ENCODE data around the gene TSNAX.

DNA sequence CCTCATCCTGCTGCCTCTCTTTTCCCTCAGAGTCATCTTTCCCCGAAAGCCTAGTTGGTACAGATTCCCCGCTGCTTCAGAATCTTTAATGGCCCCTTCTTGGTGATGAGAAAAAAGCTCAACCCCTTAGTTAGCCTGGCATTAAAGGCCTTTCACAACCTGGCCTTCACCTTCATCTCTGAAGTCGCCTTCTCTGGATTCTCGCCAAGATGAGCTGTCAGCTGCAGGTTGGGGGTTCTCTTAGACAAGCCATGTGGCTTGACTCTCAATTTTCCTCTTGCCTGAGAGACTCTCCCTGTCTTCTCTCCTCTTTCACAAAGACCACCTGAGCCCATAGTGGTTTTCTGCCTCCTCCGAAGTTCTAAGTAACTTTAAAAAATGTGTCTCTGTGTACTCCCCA lies 82.6 kb downstream of the TSNAX start:
- TF ChIP-seq, protein P1, sequence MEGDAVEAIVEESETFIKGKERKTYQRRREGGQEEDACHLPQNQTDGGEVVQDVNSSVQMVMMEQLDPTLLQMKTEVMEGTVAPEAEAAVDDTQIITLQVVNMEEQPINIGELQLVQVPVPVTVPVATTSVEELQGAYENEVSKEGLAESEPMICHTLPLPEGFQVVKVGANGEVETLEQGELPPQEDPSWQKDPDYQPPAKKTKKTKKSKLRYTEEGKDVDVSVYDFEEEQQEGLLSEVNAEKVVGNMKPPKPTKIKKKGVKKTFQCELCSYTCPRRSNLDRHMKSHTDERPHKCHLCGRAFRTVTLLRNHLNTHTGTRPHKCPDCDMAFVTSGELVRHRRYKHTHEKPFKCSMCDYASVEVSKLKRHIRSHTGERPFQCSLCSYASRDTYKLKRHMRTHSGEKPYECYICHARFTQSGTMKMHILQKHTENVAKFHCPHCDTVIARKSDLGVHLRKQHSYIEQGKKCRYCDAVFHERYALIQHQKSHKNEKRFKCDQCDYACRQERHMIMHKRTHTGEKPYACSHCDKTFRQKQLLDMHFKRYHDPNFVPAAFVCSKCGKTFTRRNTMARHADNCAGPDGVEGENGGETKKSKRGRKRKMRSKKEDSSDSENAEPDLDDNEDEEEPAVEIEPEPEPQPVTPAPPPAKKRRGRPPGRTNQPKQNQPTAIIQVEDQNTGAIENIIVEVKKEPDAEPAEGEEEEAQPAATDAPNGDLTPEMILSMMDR (conservative IDR thresholded peaks at IDR 0.05; ENCODE audit: low read length): no peak
- no peak for TF ChIP-seq EZH2phosphoT487 (IDR thresholded peaks at IDR 0.05; ENCODE audit: borderline replicate concordance)
